Caki2 (cell line): ENCODE results near the gene GPLD1. TPM values are rescaled to one million over a fixed set of nuclear protein-coding genes. Genes with fewer than 3 reads are reported as not detected.

Experiments used
- DNase-seq: peaks from one replicate; pipeline ENCODE4 v3.0.0-alpha.2; 2015; ENCODE audit warnings: low read depth
- in situ Hi-C: cut with HindIII; loops from 2 replicates; pipeline ENCODE4 v1.10.0; 2016; ENCODE audit warnings: low sequenced_read_pairs, low pct_unique_long_range_greater_than_20kb, mixed read lengths
- total RNA-seq: library from RNA; depleted of rRNA; stranded (reverse); fragments of >200 nt; shearing (Covaris generic); gene quantifications from 2 replicates; pipeline ENCODE4 v1.2.3, GENCODE V29; 2014; ENCODE audit warnings: low replicate concordance

The GPLD1 gene
- total RNA-seq, 1 experiment from 2014 or later = 1.3 TPM

DNA sequence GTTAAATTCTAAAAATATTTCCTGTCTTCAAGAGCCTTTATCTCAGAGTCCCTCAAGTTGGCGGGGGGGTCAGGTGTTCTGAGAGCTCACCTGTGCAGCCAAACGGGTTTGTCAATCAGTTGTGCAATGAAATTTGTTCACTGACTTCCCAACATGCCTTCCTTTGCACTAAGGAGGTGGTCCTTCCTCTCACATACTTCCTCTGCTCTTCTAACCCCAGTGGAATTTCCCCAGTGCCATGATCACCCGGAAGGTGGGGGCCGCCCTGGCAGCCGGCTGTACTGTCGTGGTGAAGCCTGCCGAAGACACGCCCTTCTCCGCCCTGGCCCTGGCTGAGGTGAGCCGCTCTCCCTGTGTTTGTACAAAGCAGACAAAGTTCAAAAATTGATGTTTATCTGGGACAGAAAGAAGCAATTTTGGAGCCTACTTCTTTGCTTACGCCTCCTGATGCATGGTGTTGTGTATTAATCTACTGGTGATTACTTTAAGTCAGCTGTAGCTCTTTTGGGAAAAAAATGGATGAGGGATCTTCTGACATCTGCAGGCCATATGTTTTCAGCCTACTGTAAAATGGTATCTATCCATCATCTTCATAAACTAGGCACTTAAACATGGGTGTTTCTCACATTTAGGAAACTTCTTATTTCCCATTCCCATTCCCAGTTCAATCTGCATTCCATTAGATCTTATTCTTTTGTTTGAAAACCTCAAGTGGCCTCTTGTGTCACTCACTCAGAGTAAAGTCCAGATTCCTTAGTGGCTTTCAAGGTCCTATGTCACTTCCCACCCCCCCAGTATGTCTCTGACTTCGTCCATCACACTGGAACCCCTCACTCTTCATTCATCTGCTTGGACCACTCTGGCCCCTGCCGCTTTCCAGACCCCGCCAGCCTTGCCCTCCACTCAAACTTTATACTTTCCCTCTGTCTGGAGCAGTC lies 15.5 kb upstream of the GPLD1 start:
- no peak for DNase-seq
- in situ Hi-C loops = no loop called here

DNA sequence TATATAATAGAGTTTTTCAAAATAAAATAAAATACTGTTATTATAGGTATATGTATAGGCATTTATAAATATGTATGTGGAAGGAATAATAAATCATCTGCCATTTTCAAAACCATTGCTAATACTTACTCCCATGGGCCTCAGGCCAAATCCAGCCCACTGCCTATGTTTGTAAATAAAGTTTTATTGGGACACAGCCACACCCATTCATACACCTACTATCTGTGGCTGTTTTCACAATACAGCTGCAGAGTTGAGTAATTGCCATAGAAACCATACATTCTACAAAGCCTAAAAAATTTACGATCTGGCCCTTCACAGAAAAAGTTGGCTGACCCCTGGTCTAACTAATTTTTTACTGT lies 14.9 kb upstream of the GPLD1 start:
- no peak for DNase-seq
- in situ Hi-C loops = no loop called here

DNA sequence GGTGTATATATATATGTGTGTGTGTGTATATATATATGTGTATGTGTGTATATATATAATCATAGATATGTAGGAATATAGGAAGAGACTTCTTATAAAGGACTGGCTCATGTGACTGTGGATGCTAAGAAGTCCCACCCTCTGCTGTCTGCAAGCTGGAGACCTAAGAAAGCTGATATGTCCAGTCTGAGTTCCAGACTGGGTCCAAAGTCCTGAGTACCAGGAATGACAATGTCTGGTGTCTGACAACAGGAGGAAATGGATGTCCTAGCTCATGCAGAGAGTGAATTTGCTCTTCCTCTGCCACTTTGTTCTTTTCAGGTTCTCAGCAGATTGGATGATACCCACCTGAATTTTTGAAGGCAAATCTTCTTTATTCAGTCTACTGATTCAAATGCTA lies 12.5 kb upstream of the GPLD1 start:
- no peak for DNase-seq
- in situ Hi-C loops = no loop called here

DNA sequence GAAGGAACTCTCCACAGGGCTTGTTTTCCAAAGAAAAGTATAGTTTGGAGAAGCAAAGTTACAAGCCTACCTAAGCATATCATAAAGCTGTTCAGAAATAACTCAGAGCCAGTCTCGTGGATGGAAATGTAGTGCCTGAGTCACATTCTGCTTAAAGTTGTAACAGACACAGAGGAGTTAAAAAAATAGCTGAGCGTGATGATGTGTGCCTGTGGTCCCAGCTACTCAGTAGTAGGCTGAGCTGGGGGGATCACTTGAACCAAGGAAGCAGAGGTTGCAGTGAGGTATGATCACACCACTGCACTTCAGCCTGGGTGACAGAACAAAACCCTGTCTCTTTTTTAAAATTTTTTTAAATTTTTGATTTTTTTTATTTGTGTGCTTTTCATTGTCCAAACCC lies 12.0 kb upstream of the GPLD1 start:
- in situ Hi-C loops = no loop called here

DNA sequence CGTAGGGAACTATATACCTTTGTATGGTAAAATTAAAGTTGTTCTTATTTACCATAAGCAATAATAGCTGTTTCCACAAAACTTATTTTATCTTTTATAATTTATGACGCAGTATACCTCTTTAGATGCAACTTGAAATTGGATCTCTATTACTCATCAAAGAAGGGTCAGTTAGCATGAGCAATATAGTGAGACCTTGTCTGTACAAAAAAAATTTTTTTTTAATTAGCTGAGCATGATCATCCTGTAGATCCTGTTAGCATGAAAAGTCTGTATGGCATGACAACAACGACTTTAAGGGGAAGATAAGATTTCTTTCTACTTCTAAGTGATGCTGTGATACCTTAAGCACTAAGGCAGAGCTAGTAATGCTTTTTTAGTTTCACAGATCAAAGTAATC lies 11.3 kb upstream of the GPLD1 start:
- no peak for DNase-seq
- in situ Hi-C loops = no loop called here

More for the DNA sequence above, 12.0 kb upstream of the GPLD1 start:
- no peak for DNase-seq

DNA sequence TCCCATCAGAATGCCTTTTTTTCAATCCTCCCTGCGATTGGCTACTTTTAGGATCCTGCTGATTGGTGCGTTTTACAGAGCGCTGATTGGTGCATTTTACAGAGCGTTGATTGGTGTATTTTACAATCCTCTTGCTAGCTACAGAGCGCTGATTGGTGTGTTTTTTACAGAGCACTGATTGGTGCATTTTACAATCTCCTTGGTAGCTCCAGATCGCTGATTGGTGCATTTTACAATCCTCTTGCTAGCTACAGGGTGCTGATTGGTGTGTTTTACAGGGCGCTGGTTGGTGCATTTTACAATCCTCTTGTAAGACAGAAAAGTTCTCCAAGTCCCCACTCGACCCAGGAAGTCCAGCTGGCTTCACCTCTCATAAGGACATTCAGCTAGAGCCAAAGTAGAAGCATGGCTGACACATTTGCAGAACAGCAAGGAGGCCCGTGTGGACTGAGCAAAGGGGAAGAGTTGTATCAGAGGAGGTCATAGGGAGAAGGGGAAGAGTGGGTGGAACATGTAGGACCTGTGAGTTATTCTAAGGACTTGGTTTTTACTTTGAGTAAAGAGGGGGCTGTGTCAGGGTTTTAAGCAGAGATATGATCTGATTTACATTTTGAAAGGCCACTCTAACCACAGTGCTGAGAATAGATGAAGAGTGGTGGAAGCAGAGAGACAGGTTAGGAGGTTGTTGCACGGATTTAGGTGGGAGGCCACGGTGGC lies 8.0 kb upstream of the GPLD1 start:
- no peak for DNase-seq
- in situ Hi-C loops = no loop called here

DNA sequence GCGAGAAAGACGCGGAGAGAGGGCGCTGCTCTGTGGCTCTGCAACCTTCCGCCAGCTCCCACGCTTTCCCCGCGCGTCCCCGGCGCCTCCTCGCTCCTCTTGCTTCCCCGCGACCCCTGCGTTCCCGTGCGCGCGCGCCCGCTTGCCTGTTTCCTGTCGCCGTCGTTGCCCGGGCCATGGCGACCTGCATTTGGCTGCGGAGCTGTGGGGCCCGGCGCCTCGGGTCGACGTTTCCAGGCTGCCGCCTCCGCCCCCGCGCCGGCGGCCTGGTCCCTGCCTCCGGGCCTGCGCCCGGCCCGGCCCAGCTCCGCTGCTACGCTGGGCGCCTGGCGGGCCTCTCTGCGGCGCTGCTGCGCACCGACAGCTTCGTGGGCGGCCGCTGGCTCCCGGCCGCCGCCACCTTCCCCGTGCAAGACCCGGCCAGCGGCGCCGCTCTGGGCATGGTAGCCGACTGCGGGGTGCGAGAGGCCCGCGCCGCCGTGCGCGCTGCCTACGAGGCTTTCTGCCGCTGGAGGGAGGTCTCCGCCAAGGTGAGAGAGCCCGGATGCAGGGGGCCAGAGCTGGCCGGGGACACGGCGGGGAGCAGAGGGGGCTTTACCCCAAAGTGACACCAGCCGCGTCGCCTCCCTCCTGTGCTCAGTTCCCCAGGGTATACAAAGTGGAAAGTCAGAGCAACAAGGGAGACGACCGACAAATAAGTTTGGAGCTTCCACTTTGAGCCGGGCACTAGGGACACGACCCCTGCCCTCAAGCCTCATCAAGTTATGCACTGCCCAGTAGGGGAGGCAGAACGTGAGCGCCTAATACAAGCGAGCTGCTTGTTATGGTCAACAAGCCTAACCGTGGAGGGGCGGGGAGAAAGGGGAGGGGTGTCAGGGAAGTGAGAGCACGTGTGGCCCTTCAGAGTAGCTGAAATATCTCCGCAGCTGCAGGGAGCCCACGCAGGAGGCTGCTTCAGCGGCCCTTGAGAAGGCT lies 5.7 kb upstream of the GPLD1 start, which contains the start of gene ALDH5A1:
Gene ALDH5A1 (plus strand): TSS at position 149 of the 975 bp plus-strand sequence. CDS start 28 bp downstream, at position 177.
- in situ Hi-C loops = no loop called here
- DNase-seq = peak; percentile 78

DNA sequence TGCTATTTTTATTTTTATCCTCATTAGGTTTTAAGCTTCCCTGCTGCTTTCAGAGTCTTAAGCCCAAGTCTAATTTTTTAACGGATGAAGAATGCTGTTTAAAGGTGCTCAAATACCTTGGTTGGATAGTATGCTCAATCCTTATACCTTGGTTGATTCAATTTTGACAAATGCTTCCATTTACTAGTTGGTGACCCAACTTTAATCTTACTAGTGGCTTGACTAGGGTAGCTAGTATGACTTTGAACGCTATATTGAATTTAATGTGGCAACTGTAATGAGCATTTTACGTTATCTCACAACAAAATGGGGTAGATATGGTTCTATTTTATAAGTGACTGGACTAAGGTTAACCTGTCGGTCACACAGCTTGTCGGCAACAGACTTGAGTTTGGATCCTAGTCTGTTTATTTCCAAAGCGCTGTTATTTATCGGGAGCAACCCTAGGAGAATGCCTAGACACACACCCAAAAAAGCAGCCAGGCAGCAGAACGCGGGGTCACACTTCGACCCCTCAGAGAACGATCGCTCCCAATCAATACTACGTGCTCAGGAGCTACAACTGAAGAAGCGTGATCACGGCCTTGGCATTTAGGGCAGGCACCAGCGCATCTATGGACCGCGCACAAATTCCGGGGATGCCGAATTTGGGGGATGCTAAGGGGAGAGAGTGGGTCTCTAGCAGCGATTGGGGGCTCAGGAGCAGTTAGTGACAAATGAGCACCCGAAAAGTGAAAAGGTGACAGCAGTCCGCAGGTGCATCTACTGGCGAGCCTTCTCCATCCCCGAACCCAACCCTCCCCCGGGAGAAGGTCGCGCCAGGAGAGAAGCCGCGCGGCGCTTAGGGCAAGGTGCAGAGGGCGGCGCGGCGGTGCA lies 4.8 kb upstream of the GPLD1 start:
- DNase-seq = peak; percentile 19
- in situ Hi-C loops = no loop called here

GRCh38 chr6:24492475-24492874 lies 3.1 kb upstream of the GPLD1 start:
- no peak for DNase-seq
- in situ Hi-C loops = no loop called here

DNA sequence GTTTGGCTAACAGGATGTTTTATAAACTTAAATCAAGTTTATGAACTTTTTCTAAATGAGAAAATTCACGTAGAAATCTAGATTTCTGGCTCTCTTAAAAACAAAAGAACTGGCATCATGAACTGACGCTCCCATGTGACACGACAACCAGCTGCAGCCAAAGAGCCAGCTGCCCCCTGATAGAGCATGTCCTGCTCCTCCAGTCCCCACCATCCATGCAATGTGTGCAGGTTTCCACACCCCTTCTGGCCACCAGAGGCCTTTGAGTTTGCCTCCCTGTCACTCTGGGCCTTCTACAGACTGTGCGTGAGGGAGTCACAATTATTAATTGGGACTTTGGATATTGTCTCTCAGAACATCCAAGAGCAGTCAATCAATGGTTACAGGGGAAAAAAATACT lies 1.6 kb upstream of the GPLD1 start:
- in situ Hi-C loops = no loop called here
- no peak for DNase-seq

DNA sequence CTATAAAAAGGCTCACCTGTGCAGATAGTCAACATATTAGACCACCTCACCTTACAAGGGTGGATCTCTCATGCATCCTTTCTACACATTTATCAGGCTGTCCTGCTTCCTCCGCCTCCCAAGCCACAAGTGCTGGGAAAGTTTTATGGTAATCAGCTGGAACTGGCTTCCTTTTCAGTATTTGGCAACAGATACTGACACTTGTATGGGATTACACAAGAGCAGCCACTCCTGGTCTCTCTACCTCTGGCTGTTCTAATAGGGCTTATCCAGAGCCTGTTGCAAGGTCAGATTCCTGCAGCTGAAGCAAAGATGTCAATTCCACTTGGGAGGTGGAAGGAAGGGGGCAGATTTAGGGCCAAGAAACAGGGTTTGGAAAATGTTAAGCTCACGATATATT lies 503 bp upstream of the GPLD1 start:
- in situ Hi-C loops = no loop called here
- no peak for DNase-seq

DNA sequence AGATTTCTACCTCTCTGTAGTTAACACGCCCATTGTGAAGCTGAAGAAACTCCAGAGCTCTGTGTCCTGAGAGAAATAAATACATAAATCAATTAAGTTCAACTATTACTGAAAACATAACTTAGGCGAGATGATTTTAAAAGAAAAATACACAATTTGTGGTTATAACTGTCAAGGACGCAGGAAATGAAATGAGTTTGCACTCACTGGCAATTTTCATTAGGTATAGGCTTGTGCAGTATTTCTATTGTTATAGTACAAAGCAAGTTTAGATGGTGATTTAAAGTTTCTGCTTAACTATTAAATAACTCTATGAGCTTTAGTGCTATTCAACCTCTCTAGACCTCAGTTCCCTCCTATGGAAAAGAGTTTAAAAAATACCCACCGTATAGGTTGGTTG lies 3.3 kb downstream of the GPLD1 start:
- in situ Hi-C loops = no loop called here
- no peak for DNase-seq

DNA sequence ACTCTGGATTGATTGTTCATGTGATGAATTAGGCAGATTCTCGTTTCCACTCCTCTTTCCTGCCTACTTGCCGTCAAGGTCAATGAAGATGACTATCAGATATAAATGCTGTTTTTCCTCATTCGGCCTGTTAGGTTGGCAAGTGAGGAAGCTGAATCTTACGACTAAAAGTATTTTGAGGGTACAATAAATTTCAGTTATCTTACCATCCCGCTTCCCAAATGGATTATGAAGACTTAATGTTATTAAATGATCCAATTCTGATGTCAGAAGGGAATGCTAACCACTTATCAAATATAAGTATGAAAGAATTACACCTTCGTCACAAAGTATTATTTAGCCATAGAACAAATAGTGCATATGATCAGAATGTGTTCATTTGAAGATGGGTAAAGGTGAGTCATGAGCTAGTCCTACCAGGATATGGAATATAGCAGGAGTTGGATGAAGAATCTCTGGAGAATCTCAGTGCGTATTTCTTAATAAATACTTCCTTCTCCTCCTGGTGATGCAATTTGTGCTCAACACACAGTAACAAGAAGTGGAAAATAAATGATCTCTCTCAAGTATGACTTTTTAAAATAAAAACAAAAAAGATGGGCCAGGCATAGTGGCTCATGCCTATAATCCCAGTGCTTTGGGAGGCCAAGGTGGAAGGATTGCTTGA lies 4.6 kb downstream of the GPLD1 start:
- no peak for DNase-seq
- in situ Hi-C loops = no loop called here

- in situ Hi-C loops = no loop called here
- no peak for DNase-seq
Measured at GRCh38 chr6:24481449-24481848, 7.9 kb downstream of the GPLD1 start.

DNA sequence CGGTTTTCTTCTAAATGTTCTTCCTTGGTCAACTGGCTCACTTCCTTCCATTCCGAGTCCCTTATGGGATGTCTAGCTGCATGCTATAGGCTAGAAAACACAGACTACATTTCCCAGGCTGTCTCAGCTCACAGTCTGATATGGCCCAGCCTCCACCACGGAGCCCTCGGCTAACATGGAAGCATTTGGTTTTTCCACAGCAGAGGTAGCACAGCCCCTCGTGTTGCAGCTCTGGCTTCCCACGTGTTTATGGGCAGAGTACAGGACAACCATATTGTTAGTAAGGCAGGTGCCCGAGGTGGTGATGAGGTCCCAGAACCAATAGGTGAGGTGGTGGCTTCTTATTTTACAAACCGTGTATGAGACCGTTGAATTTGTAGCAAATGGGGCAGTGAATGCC lies 8.7 kb downstream of the GPLD1 start:
- DNase-seq = no peak
- in situ Hi-C loops = no loop called here

- no peak for DNase-seq
- in situ Hi-C loops = no loop called here
Measured at GRCh38 chr6:24478903-24479302, 10.5 kb downstream of the GPLD1 start.

- in situ Hi-C loops = no loop called here
Measured at GRCh38 chr6:24477070-24477469, 12.3 kb downstream of the GPLD1 start.

More at GRCh38 chr6:24477070-24477469, 12.3 kb downstream of the GPLD1 start:
- DNase-seq = no peak
